Measurements from ENCODE around the gene MAD1L1. TPM values are rescaled to one million over a fixed set of nuclear protein-coding genes. Genes with fewer than 3 reads are reported as not detected.

MAD1L1 gene
- total RNA-seq, 2 donors from 2014 or later: 59.1 to 61.4 TPM

DNA sequence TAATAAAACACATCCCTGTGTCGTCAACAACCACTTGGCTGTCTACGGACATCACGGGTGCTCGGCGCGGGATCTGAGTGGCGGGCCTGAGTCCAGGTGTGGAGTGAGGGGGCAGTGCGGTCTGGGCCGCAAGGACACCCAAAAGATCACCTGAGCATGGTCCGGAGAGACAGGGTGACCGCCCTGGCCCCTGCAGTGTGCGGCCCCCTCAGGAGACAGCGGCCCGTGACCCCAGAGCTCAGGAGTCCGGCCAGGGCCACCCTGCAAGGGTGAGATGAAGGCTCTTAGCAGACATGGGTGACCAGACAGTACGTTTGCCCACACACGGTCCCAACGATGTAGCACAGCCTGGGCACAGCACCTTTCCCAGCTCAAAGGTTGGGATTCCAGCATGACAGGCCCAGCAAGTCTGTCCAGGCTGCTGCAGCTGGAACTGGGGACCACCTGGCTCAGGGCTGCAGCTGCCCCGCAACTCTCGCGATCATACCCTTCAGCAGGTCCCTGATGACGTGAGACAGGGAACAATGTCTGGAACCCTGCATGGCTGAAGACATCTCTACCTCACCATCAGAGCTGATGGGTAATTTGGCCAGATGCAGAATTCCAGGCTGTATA is 324.9 kb downstream of the MAD1L1 start:
- H3K27me3 ChIP-seq (ENCODE audit: control insufficient read depth, insufficient read depth, low read length, poor library complexity, severe bottlenecking): no peaks in the 10 kb centered on the region
- H3K9me3 ChIP-seq (ENCODE audit: control insufficient read depth, low read length): no peaks in the 10 kb centered on the region
- no peak overlapping the region for H3K4me3 Mint-ChIP-seq
- no peaks in the 10 kb centered on the region for H3K4me1 Mint-ChIP-seq
- no peak overlapping the region for H3K9ac ChIP-seq (ENCODE audit: extremely low read depth, low read length, poor library complexity, severe bottlenecking)
- H3K36me3 Mint-ChIP-seq (ENCODE audit: low read depth): no peaks in the 10 kb centered on the region
- TF ChIP-seq, protein P1, sequence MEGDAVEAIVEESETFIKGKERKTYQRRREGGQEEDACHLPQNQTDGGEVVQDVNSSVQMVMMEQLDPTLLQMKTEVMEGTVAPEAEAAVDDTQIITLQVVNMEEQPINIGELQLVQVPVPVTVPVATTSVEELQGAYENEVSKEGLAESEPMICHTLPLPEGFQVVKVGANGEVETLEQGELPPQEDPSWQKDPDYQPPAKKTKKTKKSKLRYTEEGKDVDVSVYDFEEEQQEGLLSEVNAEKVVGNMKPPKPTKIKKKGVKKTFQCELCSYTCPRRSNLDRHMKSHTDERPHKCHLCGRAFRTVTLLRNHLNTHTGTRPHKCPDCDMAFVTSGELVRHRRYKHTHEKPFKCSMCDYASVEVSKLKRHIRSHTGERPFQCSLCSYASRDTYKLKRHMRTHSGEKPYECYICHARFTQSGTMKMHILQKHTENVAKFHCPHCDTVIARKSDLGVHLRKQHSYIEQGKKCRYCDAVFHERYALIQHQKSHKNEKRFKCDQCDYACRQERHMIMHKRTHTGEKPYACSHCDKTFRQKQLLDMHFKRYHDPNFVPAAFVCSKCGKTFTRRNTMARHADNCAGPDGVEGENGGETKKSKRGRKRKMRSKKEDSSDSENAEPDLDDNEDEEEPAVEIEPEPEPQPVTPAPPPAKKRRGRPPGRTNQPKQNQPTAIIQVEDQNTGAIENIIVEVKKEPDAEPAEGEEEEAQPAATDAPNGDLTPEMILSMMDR (conservative IDR thresholded peaks at IDR 0.05): no peak
- no peak overlapping the region for H3K27ac Mint-ChIP-seq
- H3K27ac ChIP-seq (ENCODE audit: low read depth, low read length): no peak overlapping the region
- WGBS, 2 experiments (ENCODE audit: insufficient coverage in 1 of 2, insufficient read length in 1 of 2): 92 to 97% methylated on average over 14 to 22 of the region's 22 CpGs
- H3K36me3 ChIP-seq (ENCODE audit: control insufficient read depth, insufficient read depth, low read length): no peaks in the 10 kb centered on the region
- no peaks in the 10 kb centered on the region for H3K4me1 ChIP-seq (ENCODE audit: control insufficient read depth, insufficient read depth, low read length)
- H3K4me3 ChIP-seq (ENCODE audit: low read length): no peak overlapping the region
- no peaks in the 10 kb centered on the region for H3K27me3 Mint-ChIP-seq (ENCODE audit: insufficient read depth)
- no peak for DNase-seq
- H3K9me3 Mint-ChIP-seq: no peaks in the 10 kb centered on the region

- Histone ChIP-seq H3K4me1 (ENCODE audit: control insufficient read depth, insufficient read depth, low read length) (no peaks in the 10 kb centered on the region), H3K36me3 (ENCODE audit: control insufficient read depth, insufficient read depth, low read length) (no peaks in the 10 kb centered on the region), H3K9me3 (ENCODE audit: control insufficient read depth, low read length) (no peaks in the 10 kb centered on the region), H3K4me3 (ENCODE audit: low read length) (no peak overlapping the region), H3K9ac (ENCODE audit: extremely low read depth, low read length, poor library complexity, severe bottlenecking) (no peak overlapping the region), H3K27me3 (ENCODE audit: control insufficient read depth, insufficient read depth, low read length, poor library complexity, severe bottlenecking) (no peaks in the 10 kb centered on the region), H3K27ac (ENCODE audit: low read depth, low read length) (no peak overlapping the region)
- 94 to 97% methylated on average over 13 to 25 of the region's 25 CpGs for WGBS, 2 experiments (ENCODE audit: insufficient coverage in 1 of 2, insufficient read length in 1 of 2)
- Mint-ChIP-seq H3K27ac (no peak overlapping the region), H3K27me3 (ENCODE audit: insufficient read depth) (no peaks in the 10 kb centered on the region), H3K9me3 (no peaks in the 10 kb centered on the region), H3K36me3 (ENCODE audit: low read depth) (no peaks in the 10 kb centered on the region), H3K4me3 (no peak overlapping the region), H3K4me1 (no peaks in the 10 kb centered on the region)
- TF ChIP-seq, protein P1 (conservative IDR thresholded peaks at IDR 0.05): no peak
- DNase-seq: no peak
These were observed 325.6 kb downstream of the MAD1L1 start for GRCh38 chr7:1906988-1907745.

DNA sequence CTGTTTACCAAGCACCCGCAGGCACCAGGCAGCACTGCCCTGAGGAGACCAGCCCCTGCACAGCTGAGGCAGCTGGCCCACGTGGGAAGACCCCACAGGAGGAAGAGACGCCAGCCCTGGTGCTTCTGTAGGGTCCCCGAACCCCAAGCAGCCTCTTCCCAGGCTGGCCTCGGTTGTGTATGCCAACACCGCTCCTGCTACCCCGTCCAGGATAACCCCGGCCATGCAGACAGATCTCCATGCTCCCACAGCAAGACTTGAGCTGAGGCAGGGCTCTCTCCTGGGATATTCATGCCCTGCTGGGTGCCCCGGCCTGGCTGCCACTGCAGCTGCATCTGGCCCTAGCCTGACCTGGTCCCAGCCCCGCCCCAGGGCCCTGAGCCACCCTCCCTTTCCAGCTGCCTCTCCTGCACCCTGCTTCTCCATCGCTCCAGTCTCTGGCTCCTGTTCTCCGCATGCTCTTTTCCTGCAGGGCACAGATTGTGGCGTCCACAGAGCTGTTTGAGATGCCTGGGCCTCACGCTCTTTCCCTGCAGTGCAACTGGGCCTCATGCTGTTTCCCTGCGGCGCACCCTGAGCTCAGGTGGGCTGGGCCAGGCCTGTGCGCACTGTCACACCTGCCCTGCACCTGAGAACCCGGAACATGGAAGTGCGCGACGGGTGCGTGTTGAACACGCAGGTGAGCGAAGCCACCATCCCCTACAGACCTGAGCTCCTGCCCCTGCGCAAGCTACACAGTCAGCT is 326.5 kb downstream of the MAD1L1 start:
- Mint-ChIP-seq H3K27ac (peak overlapping the region; percentile 39), H3K36me3 (ENCODE audit: low read depth) (no peaks in the 10 kb centered on the region), H3K27me3 (ENCODE audit: insufficient read depth) (no peaks in the 10 kb centered on the region), H3K4me1 (no peaks in the 10 kb centered on the region), H3K9me3 (no peaks in the 10 kb centered on the region), H3K4me3 (no peak overlapping the region)
- Histone ChIP-seq H3K4me1 (ENCODE audit: control insufficient read depth, insufficient read depth, low read length) (no peaks in the 10 kb centered on the region), H3K4me3 (ENCODE audit: low read length) (no peak overlapping the region), H3K36me3 (ENCODE audit: control insufficient read depth, insufficient read depth, low read length) (no peaks in the 10 kb centered on the region), H3K27ac (ENCODE audit: low read depth, low read length) (no peak overlapping the region), H3K27me3 (ENCODE audit: control insufficient read depth, insufficient read depth, low read length, poor library complexity, severe bottlenecking) (no peaks in the 10 kb centered on the region), H3K9ac (ENCODE audit: extremely low read depth, low read length, poor library complexity, severe bottlenecking) (no peak overlapping the region), H3K9me3 (ENCODE audit: control insufficient read depth, low read length) (no peaks in the 10 kb centered on the region)
- WGBS, 2 experiments (ENCODE audit: insufficient coverage in 1 of 2, insufficient read length in 1 of 2): 94 to 99% methylated on average over 14 to 25 of the region's 25 CpGs
- DNase-seq: no peak
- TF ChIP-seq, protein P1 (conservative IDR thresholded peaks at IDR 0.05): no peak

All from endodermal cell (in vitro differentiated cells).